Measurements from ENCODE around the gene GAS5.

DNA sequence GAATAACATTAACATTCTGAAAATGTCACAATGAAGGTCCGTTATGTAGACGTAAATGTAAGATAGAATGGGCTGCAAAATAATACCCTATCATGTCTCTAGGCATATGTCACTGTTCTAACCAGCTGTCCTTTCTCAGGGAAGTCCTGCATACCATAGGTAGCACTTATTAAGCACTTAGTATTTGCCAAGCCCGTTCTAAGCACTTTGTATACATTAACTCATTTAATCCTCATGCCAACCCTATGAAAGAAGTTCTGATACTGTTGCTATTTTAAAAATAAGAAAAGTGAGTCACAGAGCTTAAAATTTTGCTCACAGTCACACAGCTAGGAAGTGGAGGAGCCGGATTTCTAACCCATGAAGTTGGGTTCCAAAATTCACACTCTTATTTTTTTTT lies 15.7 kb downstream of the GAS5 start:
- TF ChIP-seq EZH2 (IDR thresholded peaks at IDR 0.05; ENCODE audit: insufficient read depth, poor library complexity, severe bottlenecking), result no peak
- TF ChIP-seq EZH2phosphoT487 (IDR thresholded peaks at IDR 0.05; ENCODE audit: insufficient read depth, low read depth), result no peak

All from GM23248 (cell line).